Endodermal cell (in vitro differentiated cells): ENCODE results near the gene PANX1. TPM values are rescaled to one million over a fixed set of nuclear protein-coding genes. Genes with fewer than 3 reads are reported as not detected.

Experiments used
- DNase-seq: peaks from one replicate; pipeline ENCODE4 v3.0.0-alpha.2; 2017
- H3K27ac ChIP-seq: 2 replicates; pipeline ENCODE4 v1.5.1; 2013; ENCODE audit warnings: mild to moderate bottlenecking, low read depth, low read length, moderate library complexity
- H3K27me3 ChIP-seq: 2 replicates; pipeline ENCODE4 v1.6.1; 2013; ENCODE audit warnings: mild to moderate bottlenecking, low read length, moderate library complexity; ENCODE audit not compliant: insufficient read depth, control insufficient read depth, poor library complexity, severe bottlenecking
- H3K36me3 ChIP-seq: 2 replicates; pipeline ENCODE4 v1.7.0; 2013; ENCODE audit warnings: mild to moderate bottlenecking, low read length, moderate library complexity; ENCODE audit not compliant: control insufficient read depth, insufficient read depth
- H3K4me1 ChIP-seq: one replicate; pipeline ENCODE4 v1.7.0; 2013; ENCODE audit warnings: low read length; ENCODE audit not compliant: control insufficient read depth, insufficient read depth
- H3K4me3 ChIP-seq: 2 replicates; pipeline ENCODE4 v1.5.1; 2013; ENCODE audit warnings: mild to moderate bottlenecking, low read length, moderate library complexity
- H3K9ac ChIP-seq: 2 replicates; pipeline ENCODE4 v1.6.1; 2013; ENCODE audit warnings: mild to moderate bottlenecking, low read length, moderate library complexity; ENCODE audit not compliant: poor library complexity, severe bottlenecking; ENCODE audit errors: extremely low read depth
- H3K9me3 ChIP-seq: 2 replicates; pipeline ENCODE4 v1.6.1; 2013; ENCODE audit warnings: mild to moderate bottlenecking, low read length, moderate library complexity; ENCODE audit not compliant: control insufficient read depth
- H3K27ac Mint-ChIP-seq: 2 replicates; pipeline ENCODE4 v1.8.0; 2020; ENCODE audit warnings: mixed read lengths
- H3K27me3 Mint-ChIP-seq: 2 replicates; pipeline ENCODE4 v1.8.0; 2021; ENCODE audit warnings: mild to moderate bottlenecking, mixed read lengths; ENCODE audit not compliant: insufficient read depth
- H3K36me3 Mint-ChIP-seq: 2 replicates; pipeline ENCODE4 v1.8.0; 2020; ENCODE audit warnings: low read depth, mixed read lengths
- H3K4me1 Mint-ChIP-seq: 2 replicates; pipeline ENCODE4 v1.8.0; 2020; ENCODE audit warnings: mixed read lengths
- H3K4me3 Mint-ChIP-seq: 2 replicates; pipeline ENCODE4 v1.8.0; 2020; ENCODE audit warnings: mild to moderate bottlenecking, moderate library complexity, mixed read lengths
- H3K9me3 Mint-ChIP-seq: 2 replicates; pipeline ENCODE4 v1.8.0; 2020; ENCODE audit warnings: mild to moderate bottlenecking, mixed read lengths
- WGBS, 2 experiments: methylation state at CpG; one replicate each; pipeline versions ENCODE4 v1.1.5 to v1.1.7; 2013; ENCODE audit warnings: missing lambda C conversion rate in 2 of 2, mixed read lengths in 1 of 2; ENCODE audit not compliant: insufficient coverage in 1 of 2, insufficient read length in 1 of 2; 5-methylcytosine and 5-hydroxymethylcytosine counted together
- total RNA-seq, 2 donors: library from RNA; stranded (reverse); fragmentation: NEBNext Ultra II Directional in 1 of 2; extraction: Animal tissue kit (Norgen Biotek cat#: 25700) in 1 of 2; gene quantifications; 2 replicates in 1 of 2; 3 replicates in 1 of 2; pipeline ENCODE4 v1.2.1, GENCODE V29; 2021
- TF ChIP-seq, protein P1 (sequence below): fragments of 200-600 bp; sonication (generic); conservative IDR thresholded peaks from 2 replicates; pipeline ENCODE4 v1.5.0; 2021; ENCODE audit warnings: antibody characterized with exemption, mild to moderate bottlenecking

Gene PANX1
- total RNA-seq, 2 donors from 2014 or later = 19.4 to 21.0 TPM

DNA sequence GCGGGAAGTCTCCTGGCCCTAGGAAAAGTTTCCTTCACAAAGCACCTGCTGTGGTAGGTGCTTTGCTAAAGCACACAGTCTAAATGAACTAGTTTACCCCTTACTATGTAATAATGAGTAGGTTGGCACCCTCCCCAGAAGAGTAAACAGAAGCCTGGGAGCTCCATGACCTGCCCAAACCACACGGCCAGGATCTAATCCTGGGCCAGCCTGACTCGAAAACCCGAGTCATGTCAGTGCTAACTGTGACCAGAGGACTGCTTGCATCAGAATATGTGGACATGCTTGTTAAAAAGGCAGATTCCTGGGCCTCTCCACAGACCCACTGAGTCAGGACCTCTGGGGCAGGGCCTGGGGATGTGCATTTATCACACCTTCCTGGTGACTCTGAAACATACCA lies 67.7 kb downstream of the PANX1 start:
- Histone ChIP-seq H3K36me3 (no peaks in the 10 kb centered on the region), H3K4me3 (no peak overlapping the region), H3K9me3 (no peaks in the 10 kb centered on the region), H3K27ac (no peak overlapping the region), H3K27me3 (no peaks in the 10 kb centered on the region), H3K4me1 (no peaks in the 10 kb centered on the region), H3K9ac (no peak overlapping the region)
- 90 to 93% methylated on average over 3 to 4 of the region's 4 CpGs for WGBS, 2 experiments
- no peak for DNase-seq
- Mint-ChIP-seq H3K4me1 (no peaks in the 10 kb centered on the region), H3K27ac (no peak overlapping the region), H3K9me3 (no peaks in the 10 kb centered on the region), H3K4me3 (no peak overlapping the region), H3K27me3 (peaks cover 1% of the 10 kb centered on the region), H3K36me3 (no peaks in the 10 kb centered on the region)
- TF ChIP-seq, protein P1, sequence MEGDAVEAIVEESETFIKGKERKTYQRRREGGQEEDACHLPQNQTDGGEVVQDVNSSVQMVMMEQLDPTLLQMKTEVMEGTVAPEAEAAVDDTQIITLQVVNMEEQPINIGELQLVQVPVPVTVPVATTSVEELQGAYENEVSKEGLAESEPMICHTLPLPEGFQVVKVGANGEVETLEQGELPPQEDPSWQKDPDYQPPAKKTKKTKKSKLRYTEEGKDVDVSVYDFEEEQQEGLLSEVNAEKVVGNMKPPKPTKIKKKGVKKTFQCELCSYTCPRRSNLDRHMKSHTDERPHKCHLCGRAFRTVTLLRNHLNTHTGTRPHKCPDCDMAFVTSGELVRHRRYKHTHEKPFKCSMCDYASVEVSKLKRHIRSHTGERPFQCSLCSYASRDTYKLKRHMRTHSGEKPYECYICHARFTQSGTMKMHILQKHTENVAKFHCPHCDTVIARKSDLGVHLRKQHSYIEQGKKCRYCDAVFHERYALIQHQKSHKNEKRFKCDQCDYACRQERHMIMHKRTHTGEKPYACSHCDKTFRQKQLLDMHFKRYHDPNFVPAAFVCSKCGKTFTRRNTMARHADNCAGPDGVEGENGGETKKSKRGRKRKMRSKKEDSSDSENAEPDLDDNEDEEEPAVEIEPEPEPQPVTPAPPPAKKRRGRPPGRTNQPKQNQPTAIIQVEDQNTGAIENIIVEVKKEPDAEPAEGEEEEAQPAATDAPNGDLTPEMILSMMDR = no peak

DNA sequence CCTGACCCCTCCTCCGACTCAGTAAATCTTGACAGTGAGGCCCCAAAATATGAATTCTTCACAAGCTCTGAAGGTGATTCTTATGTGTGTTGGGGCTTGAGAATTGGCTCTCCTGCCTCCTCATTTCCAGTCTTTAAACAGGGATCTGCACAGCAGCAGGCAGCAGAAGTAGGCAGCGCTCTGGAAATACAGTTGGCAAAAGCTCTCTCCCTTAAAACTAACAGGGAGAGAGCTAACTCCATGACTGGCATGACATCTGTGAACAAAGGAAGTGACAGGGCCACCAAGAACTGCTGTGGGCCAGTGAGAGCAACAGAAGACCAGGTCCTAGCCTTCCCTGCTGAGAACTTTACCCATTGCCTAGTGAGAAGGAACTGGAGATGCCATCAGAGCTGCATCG lies 70.1 kb downstream of the PANX1 start:
- WGBS, 2 experiments = 91 to 100% methylated on average over 1 to 3 of the region's 3 CpGs
- H3K36me3 Mint-ChIP-seq = no peaks in the 10 kb centered on the region

DNA sequence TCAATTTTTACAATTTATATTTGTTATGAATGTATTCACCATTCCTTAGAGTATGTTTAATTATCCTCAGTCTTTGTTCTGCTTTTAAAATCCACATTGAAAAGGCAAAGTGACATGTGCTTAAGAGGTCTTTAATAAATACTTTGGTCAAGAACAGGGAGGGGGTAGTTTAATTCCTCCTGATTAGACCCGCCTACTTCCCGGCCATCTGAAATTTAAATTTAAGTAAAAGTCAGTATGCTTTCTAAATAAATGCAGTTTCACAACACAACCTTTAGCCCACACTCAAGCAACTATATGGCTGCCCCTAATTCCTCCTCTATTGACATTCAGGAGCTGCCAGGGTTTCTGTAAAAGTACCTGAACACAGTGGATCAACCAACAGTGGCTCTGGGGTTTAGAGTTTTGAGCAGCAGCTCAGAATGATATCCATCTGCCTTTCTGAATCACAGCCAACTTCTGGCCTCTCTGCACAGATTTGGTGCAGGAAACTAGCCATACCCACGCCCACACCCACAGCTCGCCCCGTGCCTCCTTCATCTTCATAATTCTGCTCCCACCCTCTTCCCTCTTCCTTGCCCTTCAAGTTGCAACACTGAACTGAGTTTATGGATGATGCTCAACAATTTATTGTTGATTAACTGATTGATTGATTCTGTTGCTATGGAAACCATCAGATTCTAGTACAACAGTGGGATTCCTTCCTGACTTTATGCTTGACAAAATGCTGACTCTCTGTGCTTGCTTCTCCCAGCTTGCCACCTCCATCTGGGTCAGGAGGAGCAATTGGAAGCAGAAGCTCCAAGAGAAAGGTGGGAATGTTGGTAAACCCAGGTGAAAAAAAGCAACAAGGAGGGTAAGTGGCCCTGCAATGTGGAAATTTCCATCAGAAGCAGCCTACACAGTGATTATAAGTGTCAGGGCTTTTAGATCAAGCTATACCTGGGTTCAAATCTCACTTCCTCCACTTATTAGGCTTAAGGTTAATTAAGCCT lies 70.8 kb downstream of the PANX1 start:
- no peaks in the 10 kb centered on the region for H3K4me1 ChIP-seq
- no peak overlapping the region for H3K4me3 Mint-ChIP-seq
- H3K27ac Mint-ChIP-seq = no peak overlapping the region
- DNase-seq = no peak
- no peaks in the 10 kb centered on the region for H3K27me3 ChIP-seq
- no peak overlapping the region for H3K27ac ChIP-seq
- no peaks in the 10 kb centered on the region for H3K9me3 Mint-ChIP-seq
- no peak overlapping the region for H3K9ac ChIP-seq
- H3K4me1 Mint-ChIP-seq = no peaks in the 10 kb centered on the region
- no peaks in the 10 kb centered on the region for H3K36me3 ChIP-seq
- TF ChIP-seq, protein P1 = no peak
- no peaks in the 10 kb centered on the region for H3K36me3 Mint-ChIP-seq
- no peaks in the 10 kb centered on the region for H3K9me3 ChIP-seq
- H3K27me3 Mint-ChIP-seq = peaks cover 1% of the 10 kb centered on the region
- 98% methylated on average over 3 of the region's 5 CpGs; no CpG with 5 or more reads in 1 of the 2 experiments for WGBS, 2 experiments
- no peak overlapping the region for H3K4me3 ChIP-seq

More for the DNA sequence above, 70.1 kb downstream of the PANX1 start:
- Histone ChIP-seq H3K4me3 (no peak overlapping the region), H3K27me3 (no peaks in the 10 kb centered on the region), H3K9me3 (no peaks in the 10 kb centered on the region), H3K9ac (no peak overlapping the region), H3K36me3 (no peaks in the 10 kb centered on the region), H3K27ac (no peak overlapping the region), H3K4me1 (no peaks in the 10 kb centered on the region)
- no peaks in the 10 kb centered on the region for H3K9me3 Mint-ChIP-seq
- H3K27me3 Mint-ChIP-seq = peaks cover 1% of the 10 kb centered on the region
- no peak for DNase-seq
- TF ChIP-seq, protein P1 = no peak
- H3K4me3 Mint-ChIP-seq = no peak overlapping the region
- no peaks in the 10 kb centered on the region for H3K4me1 Mint-ChIP-seq
- no peak overlapping the region for H3K27ac Mint-ChIP-seq
